GM19328 (cell line): Measurements from ENCODE around the gene NOC4L.
"Not testable (repeated sequence)": the region's sequence is repeated elsewhere in the genome, so short reads cannot be mapped to it uniquely, and the experiment has no call there.

Experiments
- ATAC-seq: cut with Tn5 transposase; IDR thresholded peaks from one replicate; pipeline ENCODE4 v1.9.1; 2021; ENCODE audit warnings: mild to moderate bottlenecking, moderate library complexity; ENCODE audit not compliant: unreplicated experiment

NOC4L gene

DNA sequence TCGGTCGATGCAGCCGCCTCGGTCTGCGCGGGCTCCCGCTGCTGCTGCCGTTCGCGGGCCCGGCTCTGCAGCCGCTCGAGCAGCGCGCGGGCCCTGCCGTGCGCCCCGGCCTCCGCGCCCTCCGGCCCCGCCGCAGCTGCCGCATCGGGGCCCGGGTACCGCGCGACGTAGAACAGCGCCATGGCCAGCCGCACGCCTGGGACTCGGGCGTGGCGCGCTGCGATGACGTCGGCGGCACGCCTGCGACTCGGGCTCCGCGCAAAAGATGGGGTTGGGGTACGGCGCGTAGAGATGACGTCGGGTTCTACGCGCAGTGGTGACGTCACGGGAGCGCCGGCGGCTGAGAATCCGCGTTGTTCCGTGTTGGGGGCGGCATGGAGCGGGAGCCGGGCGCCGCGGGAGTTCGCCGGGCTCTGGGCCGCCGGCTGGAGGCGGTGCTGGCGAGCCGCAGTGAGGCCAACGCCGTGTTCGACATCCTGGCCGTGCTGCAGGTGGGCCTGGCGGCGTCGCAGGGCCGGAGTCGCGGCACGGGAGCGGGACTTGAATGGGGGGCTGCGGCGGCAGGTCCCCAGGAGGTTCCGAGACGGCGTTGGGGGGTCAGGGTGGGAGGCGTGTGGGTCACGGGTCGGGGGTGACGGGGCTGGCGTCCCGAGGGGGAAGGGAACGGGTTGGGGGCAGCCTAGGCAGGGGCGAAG is at the start of gene NOC4L, which contains the start of gene DDX51:
Gene NOC4L, plus strand, starts transcription at position 343 of the 695 bp plus-strand sequence. Its CDS starts 32 bp downstream, at position 375.
Gene DDX51, minus strand, starts transcription at position 205 of the 695 bp plus-strand sequence. Its CDS starts 23 bp downstream, at position 182.
- ATAC-seq = peak; percentile 84

- ATAC-seq = no peak
These were observed 48.5 kb upstream of the NOC4L start for GRCh38 chr12:132095520-132096409.

DNA sequence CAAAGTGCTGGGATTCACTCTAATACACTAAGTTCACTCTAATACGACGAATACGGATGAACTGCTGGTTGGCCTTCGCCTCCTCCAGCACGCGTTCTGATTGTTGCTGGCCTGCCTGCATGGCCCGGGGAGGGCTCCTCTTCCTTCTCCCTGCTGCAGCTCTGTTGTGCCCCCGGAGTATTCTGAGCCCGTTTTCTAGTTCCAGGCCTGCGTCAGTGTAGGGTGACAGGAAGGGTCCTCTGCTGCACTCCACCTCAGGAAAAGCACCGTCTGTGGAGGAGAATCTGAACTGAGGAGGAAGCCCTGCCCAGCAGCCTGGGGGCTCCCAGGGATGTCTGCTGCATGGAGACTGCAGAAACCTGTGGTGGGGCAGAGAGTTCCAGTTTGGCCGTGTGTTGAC is 44.5 kb upstream of the NOC4L start:
- no peak for ATAC-seq

- no peak for ATAC-seq
These were observed 43.8 kb upstream of the NOC4L start for GRCh38 chr12:132100306-132101065.

DNA sequence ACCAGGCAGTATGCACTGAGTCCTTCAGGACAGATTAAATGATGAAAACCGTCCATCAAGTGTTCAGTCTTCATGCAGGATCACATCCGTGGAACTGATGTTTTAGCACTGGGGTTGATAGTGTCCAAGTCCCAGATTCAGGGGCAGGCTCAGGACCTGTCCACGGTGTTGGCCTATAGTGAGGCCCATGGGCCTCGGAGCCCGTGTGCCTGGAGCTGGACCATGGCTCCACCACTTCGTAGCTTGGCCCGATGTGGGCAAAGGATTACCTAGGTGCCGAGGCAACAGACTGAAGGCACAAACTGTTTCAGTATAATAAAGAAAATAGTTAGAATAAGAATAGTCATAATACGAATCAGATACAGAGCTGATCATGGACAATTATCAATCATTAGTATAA is 42.0 kb upstream of the NOC4L start:
- ATAC-seq = no peak

- ATAC-seq = not testable (repeated sequence)
These were observed 41.2 kb upstream of the NOC4L start for GRCh38 chr12:132103072-132103471.

DNA sequence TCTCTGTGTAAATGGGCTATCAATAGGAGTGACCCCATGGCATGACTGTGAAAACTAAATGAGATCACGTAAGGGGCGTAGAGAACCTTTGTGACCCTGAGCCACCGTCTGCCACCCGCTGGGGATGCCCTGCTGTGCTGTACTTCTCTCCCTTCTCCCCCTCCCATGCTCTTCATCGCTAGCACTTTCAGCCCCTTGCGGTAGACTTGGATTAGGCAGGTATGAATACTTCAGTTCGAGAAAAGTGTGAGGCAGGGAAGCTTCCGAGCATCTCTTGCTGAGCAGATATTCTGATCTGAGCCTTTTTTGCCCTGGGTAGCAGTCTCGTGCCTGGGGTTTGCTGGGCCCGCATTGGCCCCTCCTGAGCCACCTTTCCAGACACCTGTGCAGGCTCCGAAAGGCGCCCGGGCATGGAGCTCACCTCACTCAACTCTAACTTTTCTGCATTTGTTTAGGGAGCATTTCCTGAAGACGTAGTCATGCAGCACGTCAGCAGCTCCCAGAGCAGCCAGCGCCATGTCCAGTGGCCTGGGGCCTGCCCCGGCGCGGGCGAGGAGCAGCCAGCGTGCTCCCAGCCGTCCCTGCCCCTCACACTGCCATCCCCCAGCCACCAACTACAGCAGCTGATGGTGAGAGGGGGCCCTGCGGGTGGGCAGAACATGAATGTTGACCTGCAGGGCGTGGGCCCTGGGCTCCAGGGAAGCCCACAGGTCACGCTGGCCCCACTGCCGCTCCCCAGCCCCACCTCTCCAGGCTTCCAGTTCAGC is 40.5 kb upstream of the NOC4L start:
- ATAC-seq = no peak

DNA sequence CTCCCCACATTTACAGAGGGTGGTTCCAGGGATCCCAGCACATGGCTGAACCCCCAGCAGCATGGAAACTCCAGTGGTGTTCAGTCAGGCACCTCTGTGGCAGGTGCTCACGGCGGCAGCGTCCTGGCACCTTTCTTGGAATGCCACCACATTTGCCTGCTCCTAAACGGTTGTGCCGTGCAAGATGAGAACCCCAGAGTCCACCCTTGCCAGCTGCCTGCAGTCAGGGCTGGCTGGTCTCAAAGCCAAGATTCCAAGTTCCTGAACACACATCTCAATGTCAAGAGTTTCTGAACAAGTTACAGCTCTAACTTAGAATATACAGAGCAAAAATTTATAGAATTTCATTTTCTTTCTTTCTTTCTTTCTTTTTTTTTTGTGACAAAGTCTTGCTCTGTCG is 38.8 kb upstream of the NOC4L start:
- ATAC-seq = no peak

DNA sequence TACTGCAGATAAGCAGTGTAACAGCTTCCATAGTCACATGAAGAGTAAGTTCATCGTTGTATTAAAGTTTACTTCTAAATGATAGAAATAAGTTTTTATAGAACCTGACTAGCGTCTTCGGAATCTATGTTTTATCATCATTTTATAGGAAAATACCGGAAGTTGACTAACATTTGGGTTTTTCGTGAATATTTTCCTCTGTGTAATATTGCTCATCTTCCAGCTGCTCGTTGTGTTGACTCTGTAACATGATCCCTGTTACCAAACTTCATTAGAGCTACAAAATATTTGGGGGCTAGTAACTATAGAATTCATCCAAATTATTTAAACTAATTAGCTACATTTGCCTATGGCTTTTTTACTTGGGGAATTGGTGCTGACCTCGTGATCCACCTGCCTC is 37.3 kb upstream of the NOC4L start:
- no peak for ATAC-seq

DNA sequence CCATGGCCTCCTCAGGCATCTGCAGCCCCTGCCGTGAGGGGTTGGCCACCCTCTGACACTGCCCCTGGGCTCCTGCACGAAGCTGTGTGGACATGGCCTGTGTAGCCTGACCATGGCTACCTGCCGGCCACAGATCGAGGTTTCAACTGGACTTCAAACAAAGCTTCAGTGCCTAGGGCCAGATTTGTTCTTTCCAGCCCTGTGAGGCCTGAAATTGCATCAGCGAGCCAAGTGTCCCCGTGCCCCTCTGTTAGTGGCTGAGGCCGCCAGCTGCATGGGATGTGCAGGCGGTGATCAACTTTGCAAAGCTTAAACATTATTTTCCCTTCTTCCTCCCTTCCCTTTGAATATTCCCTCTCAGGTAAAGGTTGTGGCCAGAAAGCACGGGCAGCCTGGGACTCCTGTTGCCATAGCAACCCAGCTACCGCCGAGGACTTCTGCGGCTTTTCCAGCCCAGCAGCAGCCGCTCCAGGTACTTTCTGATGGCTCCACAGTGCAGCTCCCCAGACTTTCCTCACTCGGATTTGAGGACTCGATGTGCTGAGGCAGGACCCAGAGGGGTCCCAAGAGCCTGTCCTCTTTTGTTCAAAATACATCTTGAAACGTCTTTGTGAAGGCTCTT is 35.9 kb upstream of the NOC4L start:
- no peak for ATAC-seq

GRCh38 chr12:132109741-132110140 is 34.5 kb upstream of the NOC4L start:
- no peak for ATAC-seq

- ATAC-seq = no peak
These were observed 33.6 kb upstream of the NOC4L start for GRCh38 chr12:132110677-132111076.

DNA sequence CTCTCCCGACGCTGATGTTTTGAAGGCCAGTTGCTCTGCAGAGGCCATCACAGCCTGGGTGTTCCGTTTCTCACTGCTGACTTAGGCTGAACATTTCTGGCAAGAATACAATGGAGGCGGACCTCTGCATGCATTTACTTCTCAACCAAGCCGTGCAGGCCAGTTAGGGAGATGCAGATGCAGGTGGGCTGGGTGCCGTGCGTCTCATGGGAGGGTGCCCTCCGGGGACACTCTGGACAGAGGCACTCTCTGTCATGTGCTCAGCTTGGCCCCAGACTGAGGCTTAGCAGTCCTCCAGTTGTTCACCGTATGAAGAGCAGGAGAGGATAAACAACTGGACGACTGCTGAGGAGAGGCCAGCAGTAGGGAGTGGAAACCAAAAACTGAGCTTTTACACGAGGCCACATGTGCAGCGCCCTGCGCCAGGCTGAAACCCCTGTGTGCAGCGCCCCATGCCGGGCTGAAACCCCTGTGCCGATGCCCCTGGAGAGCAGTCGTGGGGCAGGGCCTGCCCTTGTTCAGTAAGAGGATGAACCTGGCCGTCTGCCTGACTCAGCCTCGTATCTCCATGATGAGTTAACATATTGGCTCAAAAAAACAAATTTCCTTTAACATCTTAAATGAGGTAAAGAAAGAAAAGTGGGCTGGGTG is 32.5 kb upstream of the NOC4L start:
- ATAC-seq = no peak

DNA sequence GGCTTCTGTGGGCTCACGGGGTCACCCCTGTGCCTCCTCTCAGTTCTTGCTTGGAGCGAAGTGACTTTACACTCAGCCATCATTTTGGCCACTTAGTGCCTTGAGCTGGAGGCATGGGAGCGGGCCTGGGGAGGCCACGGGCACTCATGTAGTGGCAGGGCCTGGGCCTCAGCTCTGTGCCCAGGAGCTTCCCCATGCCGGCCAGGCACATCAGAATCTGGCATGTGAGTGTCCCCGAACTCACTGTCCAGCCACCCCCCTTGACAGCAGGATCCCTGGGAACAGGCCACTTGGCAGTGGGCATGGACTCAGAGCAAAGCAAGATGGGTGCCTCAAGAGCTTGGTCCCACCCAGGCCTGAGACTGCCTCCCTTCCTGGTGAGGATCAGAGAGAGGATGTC is 29.6 kb upstream of the NOC4L start:
- ATAC-seq = no peak

GRCh38 chr12:132115500-132115899 is 28.8 kb upstream of the NOC4L start:
- ATAC-seq = no peak

DNA sequence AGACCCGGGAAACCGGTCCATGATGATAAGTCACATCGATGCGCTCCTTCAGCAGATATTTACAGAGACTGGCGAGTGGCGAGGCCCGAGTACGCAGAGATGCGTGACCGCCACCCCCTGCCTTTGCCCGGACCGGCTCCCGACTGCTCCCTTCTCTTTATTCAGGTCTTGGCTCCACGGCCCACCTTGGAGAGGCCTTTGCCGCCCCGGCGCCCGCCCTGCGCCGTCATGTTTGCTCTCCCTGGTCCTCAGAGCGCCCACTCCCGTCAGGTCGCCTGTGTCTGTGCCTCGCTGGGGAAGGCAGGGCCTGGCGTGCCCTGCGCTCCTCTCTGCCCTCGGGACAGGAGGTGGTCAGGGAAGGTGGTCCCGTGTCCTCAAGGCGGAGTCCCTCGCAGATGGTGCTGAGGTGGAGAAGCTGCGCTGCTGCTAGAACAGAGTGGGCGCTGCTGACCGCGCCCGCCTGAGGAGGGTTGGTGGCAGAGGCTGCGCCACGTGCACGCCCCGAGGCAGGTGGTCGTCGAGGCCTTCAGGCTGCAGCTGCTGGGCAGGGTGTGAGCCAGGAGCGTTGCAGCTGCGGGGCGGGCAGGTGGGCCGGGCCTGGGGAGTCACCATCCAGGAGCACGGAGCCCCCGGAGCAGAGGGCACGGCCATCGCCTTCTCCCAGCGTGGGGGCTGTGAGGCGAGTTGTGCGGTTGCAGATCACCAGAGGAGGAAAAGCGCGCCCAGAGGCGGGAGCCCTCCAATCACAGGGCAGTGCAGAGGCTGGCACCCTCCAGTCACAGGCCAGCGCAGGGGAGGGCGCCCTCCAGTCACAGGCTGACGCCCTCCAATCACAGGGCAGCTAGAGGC is 27.3 kb upstream of the NOC4L start:
- no peak for ATAC-seq

DNA sequence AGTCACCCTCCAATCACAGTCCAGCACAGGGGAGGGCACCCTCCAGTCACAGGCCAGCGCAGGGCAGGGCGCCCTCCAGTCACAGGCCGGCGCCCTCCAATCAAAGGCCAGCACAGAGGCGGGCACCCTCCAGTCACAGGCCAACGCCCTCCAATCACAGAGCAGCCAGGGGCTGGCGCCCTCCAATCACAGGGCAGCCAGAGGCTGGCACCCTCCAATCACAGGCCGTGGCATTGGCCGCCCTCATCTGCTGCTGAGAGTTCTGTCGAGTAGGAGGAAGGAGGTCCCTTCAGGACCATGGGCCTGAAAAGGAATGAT is 26.7 kb upstream of the NOC4L start:
- ATAC-seq = no peak

DNA sequence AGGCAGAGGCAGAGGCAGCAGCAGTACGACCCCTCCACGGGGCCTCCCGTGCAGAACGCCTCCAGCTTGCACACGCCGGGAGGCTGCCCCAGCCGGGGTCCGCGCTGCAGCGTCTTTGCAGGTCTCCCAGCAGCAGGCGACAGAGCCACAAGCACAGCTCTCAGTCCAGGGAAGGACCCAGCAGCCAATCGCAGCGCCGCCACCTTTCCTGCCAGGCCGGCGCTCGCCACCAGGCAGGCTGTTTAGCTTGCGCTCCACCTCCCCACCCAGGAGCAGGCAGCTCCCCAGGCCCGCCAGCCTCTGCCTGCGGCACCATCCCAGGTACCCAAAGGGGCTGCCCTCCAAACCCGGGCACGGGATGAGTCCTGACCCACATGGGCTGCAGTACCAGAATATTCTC is 25.4 kb upstream of the NOC4L start:
- no peak for ATAC-seq

DNA sequence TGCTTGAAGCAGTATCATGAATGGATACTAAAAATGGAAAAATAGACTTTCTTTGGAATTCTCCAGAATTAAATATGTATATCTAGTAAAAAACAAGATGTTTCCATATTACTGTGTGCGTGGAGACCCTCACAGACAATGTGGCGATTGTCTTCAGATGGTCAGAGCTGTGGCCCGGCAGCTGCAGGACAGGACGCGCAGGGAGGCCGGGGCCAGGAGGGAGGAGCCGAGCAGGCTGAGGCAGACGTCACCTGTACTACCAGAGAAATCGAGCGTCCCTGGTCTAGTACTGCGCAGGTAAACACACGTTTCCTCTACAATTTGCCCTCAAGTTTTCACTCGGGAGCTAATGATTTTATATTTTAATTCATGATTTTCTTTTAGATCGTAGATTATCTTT is 23.0 kb upstream of the NOC4L start:
- no peak for ATAC-seq
